ENCODE measurements around the gene COX6A1. TPM values are rescaled to one million over a fixed set of nuclear protein-coding genes. Genes with fewer than 3 reads are reported as not detected.

The COX6A1 gene
- total and polyA plus RNA-seq, 2 of the 13 experiments (the other 11 are each of a cell fraction or from before 2014, with no cell fraction given), result 542 to 673 TPM

GRCh38 chr12:120437735-120438494, at the start of gene COX6A1 (continued):
- no peak for TF ChIP-seq ZFP36 (IDR thresholded peaks at IDR 0.05; ENCODE audit: borderline replicate concordance, low read depth, low read length, partially characterized antibody)
- no peak for TF ChIP-seq ZBTB39 (CRISPR knock-in tag; IDR thresholded peaks at IDR 0.05)
- no peak for TF ChIP-seq HNRNPK (IDR thresholded peaks at IDR 0.05; ENCODE audit: low read depth, low read length, poor library complexity, severe bottlenecking)
- no peak for TF ChIP-seq ZNF567 (CRISPR knock-in tag; IDR thresholded peaks at IDR 0.05; ENCODE audit: borderline replicate concordance)
- TF ChIP-seq CBX2 (IDR thresholded peaks at IDR 0.05; ENCODE audit: low read depth, low read length), result no peak
- TF ChIP-seq CBX2 (CRISPR knock-in tag; IDR thresholded peaks at IDR 0.05; ENCODE audit: low read depth), result no peak
- TF ChIP-seq IRF1 (CRISPR knock-in tag; IDR thresholded peaks at IDR 0.05; ENCODE audit: low read depth), result no peak
- TF ChIP-seq TIGD3 (CRISPR knock-in tag; IDR thresholded peaks at IDR 0.05; ENCODE audit: borderline replicate concordance), result no peak
- no peak for TF ChIP-seq NFIB (CRISPR knock-in tag; IDR thresholded peaks at IDR 0.05; ENCODE audit: borderline replicate concordance)
- no peak for TF ChIP-seq ZNF577 (CRISPR knock-in tag; IDR thresholded peaks at IDR 0.05; ENCODE audit: borderline replicate concordance, low read depth)
- peak; percentile 61; the same call in 1 of the 2 replicates for TF ChIP-seq ZSCAN21 (CRISPR knock-in tag; IDR thresholded peaks at IDR 0.05; ENCODE audit: borderline replicate concordance)
- 0 out of 2 replicates have a peak, but pooled peaks have one; percentile 20 for TF ChIP-seq ZNF274 (CRISPR knock-in tag; IDR thresholded peaks at IDR 0.05)
- TF ChIP-seq SIX4 (CRISPR knock-in tag; IDR thresholded peaks at IDR 0.05), result no peak
- no peak for TF ChIP-seq NPAS2 (CRISPR knock-in tag; IDR thresholded peaks at IDR 0.05; ENCODE audit: borderline replicate concordance)
- 0 out of 2 replicates have a peak, but pooled peaks have one; percentile 37 for TF ChIP-seq GATA4 (IDR thresholded peaks at IDR 0.05; ENCODE audit: borderline replicate concordance, low read depth)
- peak; percentile 89 for TF ChIP-seq ZNF891 (CRISPR knock-in tag; IDR thresholded peaks at IDR 0.05)
- peak; percentile 44; the same call in 1 of the 2 replicates for TF ChIP-seq SIN3A (IDR thresholded peaks at IDR 0.05; ENCODE audit: borderline replicate concordance, low read depth, low read length)
- TF ChIP-seq MAF1 (CRISPR knock-in tag; IDR thresholded peaks at IDR 0.05; ENCODE audit: borderline replicate concordance), result no peak
- TF ChIP-seq SMYD3 (CRISPR knock-in tag; IDR thresholded peaks at IDR 0.05), result 0 out of 2 replicates have a peak, but pooled peaks have one; percentile 43
- TF ChIP-seq ZNF776 (CRISPR knock-in tag; IDR thresholded peaks at IDR 0.05), result no peak
- peak; percentile 91 for TF ChIP-seq RBFOX2 (IDR thresholded peaks at IDR 0.05; ENCODE audit: low read depth, low read length)
- no peak for TF ChIP-seq ZMYM2 (CRISPR knock-in tag; IDR thresholded peaks at IDR 0.05)
- peak; percentile 69; the same call in 1 of the 2 replicates for TF ChIP-seq ZNF605 (CRISPR knock-in tag; IDR thresholded peaks at IDR 0.05)
- no peak for TF ChIP-seq PAWR (CRISPR knock-in tag; IDR thresholded peaks at IDR 0.05; ENCODE audit: borderline replicate concordance)
- no peak for TF ChIP-seq ZNF101 (CRISPR knock-in tag; IDR thresholded peaks at IDR 0.05; ENCODE audit: borderline replicate concordance, low read depth)
- 0 out of 2 replicates have a peak, but pooled peaks have one; percentile 42 for TF ChIP-seq CBFB (CRISPR knock-in tag; IDR thresholded peaks at IDR 0.05)
- no peak for TF ChIP-seq SOX5 (CRISPR knock-in tag; IDR thresholded peaks at IDR 0.05; ENCODE audit: borderline replicate concordance)

Measured in HepG2 (cell line).